Stomach (tissue), 4 donors: ENCODE measurements around the gene ACVR1.

Source experiments
- EP300 ChIP-seq: sonication (generic); formaldehyde crosslinking; IDR thresholded peaks from one replicate; pipeline ENCODE4 v1.6.1; 2017; ENCODE audit warnings: antibody characterized with exemption
- TF ChIP-seq, protein P1 (sequence below), 7 experiments: fragments of 450-650 bp in 4 of 7; fragments of 200-600 bp in 3 of 7; sonication (generic) in 3 of 7; IDR thresholded peaks; one replicate each; pipeline ENCODE4 v1.5.1; 2016 to 2019; ENCODE audit warnings: antibody characterized with exemption in 7 of 7, control low read depth in 2 of 7, mild to moderate bottlenecking in 1 of 7

DNA sequence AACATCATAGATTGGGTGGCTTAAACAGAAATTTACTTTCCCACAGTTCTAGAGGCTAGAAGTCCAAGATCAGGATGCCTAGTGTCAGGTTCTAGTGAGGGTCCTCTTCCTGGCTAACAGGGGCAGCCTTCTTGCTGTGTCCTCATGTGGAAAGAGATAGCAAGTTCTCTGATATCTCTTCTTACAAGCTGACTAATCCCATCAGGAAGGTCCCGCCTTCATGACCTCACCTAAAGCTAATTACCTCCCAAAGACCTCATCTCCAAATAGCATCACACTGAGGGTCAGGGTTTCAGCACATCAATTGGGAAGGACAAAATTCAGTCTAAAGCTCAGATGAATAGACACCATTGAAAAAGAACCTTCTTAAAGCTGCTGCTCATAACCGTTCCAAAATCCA, 22.9 kb downstream of the ACVR1 start:
- TF ChIP-seq, protein P1, sequence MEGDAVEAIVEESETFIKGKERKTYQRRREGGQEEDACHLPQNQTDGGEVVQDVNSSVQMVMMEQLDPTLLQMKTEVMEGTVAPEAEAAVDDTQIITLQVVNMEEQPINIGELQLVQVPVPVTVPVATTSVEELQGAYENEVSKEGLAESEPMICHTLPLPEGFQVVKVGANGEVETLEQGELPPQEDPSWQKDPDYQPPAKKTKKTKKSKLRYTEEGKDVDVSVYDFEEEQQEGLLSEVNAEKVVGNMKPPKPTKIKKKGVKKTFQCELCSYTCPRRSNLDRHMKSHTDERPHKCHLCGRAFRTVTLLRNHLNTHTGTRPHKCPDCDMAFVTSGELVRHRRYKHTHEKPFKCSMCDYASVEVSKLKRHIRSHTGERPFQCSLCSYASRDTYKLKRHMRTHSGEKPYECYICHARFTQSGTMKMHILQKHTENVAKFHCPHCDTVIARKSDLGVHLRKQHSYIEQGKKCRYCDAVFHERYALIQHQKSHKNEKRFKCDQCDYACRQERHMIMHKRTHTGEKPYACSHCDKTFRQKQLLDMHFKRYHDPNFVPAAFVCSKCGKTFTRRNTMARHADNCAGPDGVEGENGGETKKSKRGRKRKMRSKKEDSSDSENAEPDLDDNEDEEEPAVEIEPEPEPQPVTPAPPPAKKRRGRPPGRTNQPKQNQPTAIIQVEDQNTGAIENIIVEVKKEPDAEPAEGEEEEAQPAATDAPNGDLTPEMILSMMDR (IDR thresholded peaks at IDR 0.05): no peak
- TF ChIP-seq EP300: no peak
